Measurements from ENCODE around the gene SMIM17. TPM values are rescaled to one million over a fixed set of nuclear protein-coding genes. Genes with fewer than 3 reads are reported as not detected.

The SMIM17 gene
- polyA plus RNA-seq, 1 experiment, result 0.17 TPM

DNA sequence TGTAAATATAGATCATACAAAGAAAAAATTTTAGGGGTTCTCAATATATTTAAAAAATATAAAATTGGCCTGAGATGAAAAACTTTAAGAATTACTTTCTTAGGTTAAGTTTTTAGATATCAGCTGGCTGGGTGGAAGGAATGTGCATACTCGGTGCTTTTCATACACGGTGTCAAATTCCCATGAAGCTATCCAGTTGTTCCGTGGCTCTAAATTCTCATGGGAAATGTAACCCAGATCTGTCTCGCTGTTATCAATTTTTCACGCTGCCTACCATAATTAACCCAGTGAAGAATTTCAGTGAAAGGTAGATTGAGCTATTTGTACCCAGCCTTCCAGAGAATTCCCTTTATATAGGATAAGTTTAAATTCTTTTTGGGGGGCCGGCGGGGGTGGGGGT is 40.2 kb downstream of the SMIM17 start:
- TF ChIP-seq, protein P1, sequence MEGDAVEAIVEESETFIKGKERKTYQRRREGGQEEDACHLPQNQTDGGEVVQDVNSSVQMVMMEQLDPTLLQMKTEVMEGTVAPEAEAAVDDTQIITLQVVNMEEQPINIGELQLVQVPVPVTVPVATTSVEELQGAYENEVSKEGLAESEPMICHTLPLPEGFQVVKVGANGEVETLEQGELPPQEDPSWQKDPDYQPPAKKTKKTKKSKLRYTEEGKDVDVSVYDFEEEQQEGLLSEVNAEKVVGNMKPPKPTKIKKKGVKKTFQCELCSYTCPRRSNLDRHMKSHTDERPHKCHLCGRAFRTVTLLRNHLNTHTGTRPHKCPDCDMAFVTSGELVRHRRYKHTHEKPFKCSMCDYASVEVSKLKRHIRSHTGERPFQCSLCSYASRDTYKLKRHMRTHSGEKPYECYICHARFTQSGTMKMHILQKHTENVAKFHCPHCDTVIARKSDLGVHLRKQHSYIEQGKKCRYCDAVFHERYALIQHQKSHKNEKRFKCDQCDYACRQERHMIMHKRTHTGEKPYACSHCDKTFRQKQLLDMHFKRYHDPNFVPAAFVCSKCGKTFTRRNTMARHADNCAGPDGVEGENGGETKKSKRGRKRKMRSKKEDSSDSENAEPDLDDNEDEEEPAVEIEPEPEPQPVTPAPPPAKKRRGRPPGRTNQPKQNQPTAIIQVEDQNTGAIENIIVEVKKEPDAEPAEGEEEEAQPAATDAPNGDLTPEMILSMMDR (IDR thresholded peaks at IDR 0.05; ENCODE audit: low read depth, low read length), result no peak
- ChIA-PET CTCF (interaction anchor here (0.5 to 0.6 kb wide), 2 partner anchors 430 to 476 kb away, joined by 3 to 5 read pairs; no protein-coding TSS in a partner anchor), POLR2A (no interaction called here)
- no peak overlapping the region for H3K27ac ChIP-seq (ENCODE audit: low read depth, low read length)
- peaks cover 55% of the 10 kb centered on the region for H3K9me3 ChIP-seq (ENCODE audit: control insufficient read depth, insufficient read depth, low read length)
- DNase-seq (ENCODE audit: low read depth, low spot score), result no peak
- H3K4me3 ChIP-seq (ENCODE audit: low read depth, low read length), result no peak overlapping the region
- no peaks in the 10 kb centered on the region for H3K27me3 ChIP-seq (ENCODE audit: control insufficient read depth, insufficient read depth, low read length)

DNA sequence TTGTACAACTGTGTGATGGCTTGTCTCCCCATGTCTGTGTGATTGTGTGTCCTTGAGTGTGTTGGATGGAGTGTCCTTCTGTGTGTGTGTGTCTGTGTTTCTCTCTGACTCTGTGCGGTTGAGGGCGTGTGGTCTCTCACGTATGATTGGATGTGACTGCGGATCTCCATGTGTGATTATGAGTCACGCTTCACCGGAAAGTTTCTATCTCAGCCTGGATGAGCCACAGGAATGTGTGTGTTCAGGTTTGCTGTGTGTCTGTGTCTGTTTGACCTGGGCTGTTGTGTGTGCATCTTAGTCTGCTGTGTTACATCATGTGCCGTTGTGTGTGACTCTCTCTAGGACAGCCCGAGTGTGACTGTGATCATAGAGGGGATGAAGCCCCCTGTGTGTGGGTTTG is 44.1 kb downstream of the SMIM17 start:
- Histone ChIP-seq H3K9me3 (ENCODE audit: control insufficient read depth, insufficient read depth, low read length) (peaks cover 52% of the 10 kb centered on the region), H3K27me3 (ENCODE audit: control insufficient read depth, insufficient read depth, low read length) (no peaks in the 10 kb centered on the region), H3K4me3 (ENCODE audit: low read depth, low read length) (no peak overlapping the region), H3K27ac (ENCODE audit: low read depth, low read length) (no peak overlapping the region)
- no peak for DNase-seq (ENCODE audit: low read depth, low spot score)
- POLR2A ChIA-PET, result no interaction called here
- TF ChIP-seq, protein P1 (IDR thresholded peaks at IDR 0.05; ENCODE audit: low read depth, low read length), result no peak
- CTCF ChIA-PET, result no interaction called here

DNA sequence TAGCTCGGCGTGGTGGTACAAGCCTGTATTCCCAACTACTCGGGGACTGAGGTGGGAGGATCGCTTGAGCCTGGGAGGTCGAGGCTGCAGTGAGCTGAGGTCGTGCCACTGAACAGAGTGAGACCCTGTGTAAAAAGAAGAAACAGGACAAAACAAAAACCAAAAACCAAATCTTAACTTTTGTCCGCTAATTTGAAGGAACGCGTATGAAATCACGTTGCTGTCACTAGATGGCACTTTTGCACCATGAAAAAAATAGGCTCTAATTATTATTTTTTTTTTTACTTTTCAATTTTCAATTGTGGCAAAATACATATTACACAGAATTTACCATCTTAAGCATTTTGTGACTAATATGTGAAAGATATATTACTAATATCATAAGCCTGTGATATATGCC is 46.2 kb downstream of the SMIM17 start:
- no peak overlapping the region for H3K27ac ChIP-seq (ENCODE audit: low read depth, low read length)
- POLR2A ChIA-PET, result no interaction called here
- no peaks in the 10 kb centered on the region for H3K27me3 ChIP-seq (ENCODE audit: control insufficient read depth, insufficient read depth, low read length)
- no peak overlapping the region for H3K4me3 ChIP-seq (ENCODE audit: low read depth, low read length)
- TF ChIP-seq, protein P1 (IDR thresholded peaks at IDR 0.05; ENCODE audit: low read depth, low read length), result no peak
- CTCF ChIA-PET, result no interaction called here
- no peak for DNase-seq (ENCODE audit: low read depth, low spot score)
- peaks cover 54% of the 10 kb centered on the region for H3K9me3 ChIP-seq (ENCODE audit: control insufficient read depth, insufficient read depth, low read length)

DNA sequence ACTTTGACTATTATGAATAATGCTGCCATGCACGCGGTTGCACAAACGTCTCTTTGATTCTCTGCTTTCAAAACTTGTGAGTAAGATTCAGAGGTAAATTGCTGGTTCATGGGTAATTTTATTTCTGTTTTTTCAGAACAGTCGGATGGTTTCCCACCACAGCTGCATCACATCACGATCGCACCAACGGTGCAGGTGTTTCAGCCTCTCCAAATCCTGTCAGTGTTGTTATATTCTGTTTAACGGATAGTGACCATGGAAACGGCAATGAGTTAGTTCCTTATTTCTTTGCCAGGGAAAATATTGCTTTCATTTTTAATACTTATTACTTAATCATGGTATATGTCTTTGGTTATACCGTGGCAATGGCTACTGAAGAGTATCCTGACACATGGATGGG is 47.7 kb downstream of the SMIM17 start:
- Histone ChIP-seq H3K4me3 (ENCODE audit: low read depth, low read length) (no peak overlapping the region), H3K27ac (ENCODE audit: low read depth, low read length) (no peak overlapping the region), H3K9me3 (ENCODE audit: control insufficient read depth, insufficient read depth, low read length) (peaks cover 55% of the 10 kb centered on the region), H3K27me3 (ENCODE audit: control insufficient read depth, insufficient read depth, low read length) (no peaks in the 10 kb centered on the region)
- ChIA-PET POLR2A (no interaction called here), CTCF (no interaction called here)
- no peak for DNase-seq (ENCODE audit: low read depth, low spot score)
- TF ChIP-seq, protein P1 (IDR thresholded peaks at IDR 0.05; ENCODE audit: low read depth, low read length), result no peak

DNA sequence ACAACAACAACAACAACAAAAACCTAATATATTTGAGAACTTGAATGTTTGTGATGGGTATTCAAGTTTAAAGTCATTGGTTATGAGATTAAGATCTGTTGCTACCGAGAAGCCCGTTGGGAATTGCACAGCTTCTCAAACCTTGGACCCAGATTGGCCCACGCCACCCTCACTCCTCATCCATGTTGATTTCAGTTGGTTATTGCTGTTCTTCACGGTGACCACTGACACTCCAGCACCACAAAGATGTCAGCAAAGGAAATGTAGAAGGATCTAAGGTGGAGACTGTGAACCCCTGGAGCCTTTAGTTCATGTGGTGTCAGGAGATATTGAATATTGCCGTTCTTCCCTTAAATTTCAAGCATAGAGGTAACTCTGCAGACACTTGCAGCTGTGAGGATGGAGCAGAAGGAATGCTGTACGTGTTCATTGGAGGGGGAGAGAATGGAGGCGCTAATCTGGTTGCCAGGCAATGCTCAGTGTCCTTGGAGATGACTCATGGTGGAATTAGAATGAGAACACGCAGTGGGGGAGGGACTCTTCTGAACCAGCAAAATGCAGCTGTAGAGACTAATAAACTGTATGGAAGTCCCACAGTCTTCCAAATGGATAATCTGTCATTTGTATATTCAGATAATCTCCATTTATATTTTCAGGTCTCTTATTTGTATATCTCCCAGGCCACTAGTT is 49.4 kb downstream of the SMIM17 start:
- Histone ChIP-seq H3K9me3 (ENCODE audit: control insufficient read depth, insufficient read depth, low read length) (peaks cover 45% of the 10 kb centered on the region), H3K27me3 (ENCODE audit: control insufficient read depth, insufficient read depth, low read length) (no peaks in the 10 kb centered on the region), H3K4me3 (ENCODE audit: low read depth, low read length) (no peak overlapping the region), H3K27ac (ENCODE audit: low read depth, low read length) (no peak overlapping the region)
- no peak for DNase-seq (ENCODE audit: low read depth, low spot score)
- TF ChIP-seq, protein P1 (IDR thresholded peaks at IDR 0.05; ENCODE audit: low read depth, low read length), result no peak
- ChIA-PET CTCF (no interaction called here), POLR2A (no interaction called here)
